ENCODE data around the gene NFATC2IP. TPM values are rescaled to one million over a fixed set of nuclear protein-coding genes. Genes with fewer than 3 reads are reported as not detected.

The NFATC2IP gene
- total and polyA plus RNA-seq, 2 of the 13 experiments (the other 11 are each of a cell fraction or from before 2014, with no cell fraction given): 32.1 to 48.5 TPM

GRCh38 chr16:28925386-28926228 is 25.1 kb upstream of the NFATC2IP start (continued):
- TF ChIP-seq KDM1A (CRISPR knock-in tag; IDR thresholded peaks at IDR 0.05) (no peak), UBTF (CRISPR knock-in tag; IDR thresholded peaks at IDR 0.05) (peak; percentile 96), ZNF281 (CRISPR knock-in tag; IDR thresholded peaks at IDR 0.05; ENCODE audit: borderline replicate concordance) (peak; percentile 50), ZNF160 (CRISPR knock-in tag; IDR thresholded peaks at IDR 0.05) (peak; percentile 61), DPF2 (CRISPR knock-in tag; IDR thresholded peaks at IDR 0.05; ENCODE audit: borderline replicate concordance, low read depth) (0 out of 2 replicates have a peak, but pooled peaks have one; percentile 39), ZMYM3 (CRISPR knock-in tag; IDR thresholded peaks at IDR 0.05) (0 out of 2 replicates have a peak, but pooled peaks have one; percentile 43), MAFK (conservative IDR thresholded peaks at IDR 0.05 in 1 of 2, IDR thresholded peaks at IDR 0.05 in 1 of 2; ENCODE audit: low read length in 2 of 2) (peak; percentile 29 to 33; a peak in 3 of 4 replicates), FOXP4 (CRISPR knock-in tag; IDR thresholded peaks at IDR 0.05) (peak; percentile 49; the same call in 1 of the 2 replicates), POLR2G (IDR thresholded peaks at IDR 0.05; ENCODE audit: low read depth, low read length) (peak; percentile 94), NFATC3 (CRISPR knock-in tag; IDR thresholded peaks at IDR 0.05) (no peak), MEF2D (CRISPR knock-in tag; IDR thresholded peaks at IDR 0.05) (no peak; the same call in 1 of the 2 replicates), HHEX (CRISPR knock-in tag; IDR thresholded peaks at IDR 0.05) (peak; percentile 28; the same call in 1 of the 2 replicates), ZNF674 (CRISPR knock-in tag; IDR thresholded peaks at IDR 0.05; ENCODE audit: low read depth) (0 out of 2 replicates have a peak, but pooled peaks have one; percentile 55), IKZF1 (IDR thresholded peaks at IDR 0.05) (no peak)

All from HepG2 (cell line).